WTC11 (cell line): ENCODE measurements around the gene HSPB3.

Experiments
- CREB1 ChIP-seq: sonication (generic); formaldehyde crosslinking; IDR thresholded peaks from 2 replicates; pipeline ENCODE4 v1.8.0; 2023; ENCODE audit warnings: mild to moderate bottlenecking, missing genetic modification reagents
- JUN ChIP-seq: sonication (generic); formaldehyde crosslinking; IDR thresholded peaks from 2 replicates; pipeline ENCODE4 v1.8.0; 2023; ENCODE audit warnings: mild to moderate bottlenecking, missing genetic modification reagents
- OVOL2 ChIP-seq: fragments of 250-450 bp; sonication (Bioruptor Pico); IDR thresholded peaks from 2 replicates; pipeline ENCODE4 v1.9.0; 2021; ENCODE audit warnings: mild to moderate bottlenecking, borderline replicate concordance
- SMAD3 ChIP-seq: sonication (generic); formaldehyde crosslinking; IDR thresholded peaks from 2 replicates; pipeline ENCODE4 v1.8.0; 2022; ENCODE audit warnings: missing genetic modification reagents, mild to moderate bottlenecking, borderline replicate concordance
- SP1 ChIP-seq: sonication (generic); formaldehyde crosslinking; conservative IDR thresholded peaks from 2 replicates; pipeline ENCODE4 v1.8.1; 2022; ENCODE audit warnings: missing genetic modification reagents
- TP53 ChIP-seq: sonication (generic); formaldehyde crosslinking; IDR thresholded peaks from 2 replicates; pipeline ENCODE4 v1.8.1; 2023; ENCODE audit warnings: mild to moderate bottlenecking, missing genetic modification reagents
- TF ChIP-seq, protein P1 (sequence below): sonication (generic); formaldehyde crosslinking; conservative IDR thresholded peaks from 2 replicates; pipeline ENCODE4 v1.8.1; 2022; ENCODE audit warnings: mild to moderate bottlenecking, missing genetic modification reagents
- TF ChIP-seq, protein P2 (sequence below): sonication (generic); formaldehyde crosslinking; IDR thresholded peaks from 2 replicates; pipeline ENCODE4 v1.8.1; 2022; ENCODE audit warnings: low read depth, missing genetic modification reagents, borderline replicate concordance
- TF ChIP-seq, protein P3 (sequence below): fragments of 200-600 bp; IDR thresholded peaks from 2 replicates; pipeline ENCODE4 v1.8.0; 2022; ENCODE audit warnings: antibody characterized with exemption
- TF ChIP-seq, protein P4 (sequence below): sonication (generic); formaldehyde crosslinking; IDR thresholded peaks from 2 replicates; pipeline ENCODE4 v1.8.1; 2022; ENCODE audit warnings: low read depth, mild to moderate bottlenecking, moderate library complexity, missing genetic modification reagents, borderline replicate concordance

DNA sequence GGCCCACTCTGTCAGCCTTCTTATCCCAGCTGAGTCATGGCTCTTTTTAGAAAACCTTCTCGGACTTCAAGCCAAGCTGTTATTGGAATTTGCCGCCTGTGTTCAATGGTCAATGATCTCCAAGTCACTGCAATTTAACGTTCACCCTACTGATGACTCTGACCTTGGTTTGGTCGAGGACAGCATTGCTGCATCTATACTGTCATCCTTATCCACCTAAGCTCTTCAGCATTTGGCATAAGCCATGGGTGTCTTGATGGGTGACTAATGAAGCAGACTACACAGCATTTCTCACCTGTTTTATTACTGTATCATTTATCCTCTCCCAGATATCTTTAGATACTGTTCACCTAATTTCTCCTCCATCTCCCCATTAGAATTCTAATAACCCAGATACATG is 5.6 kb upstream of the HSPB3 start:
- TF ChIP-seq SP1 (CRISPR knock-in tag) (no peak), CREB1 (CRISPR knock-in tag) (no peak), TP53 (CRISPR knock-in tag) (no peak), SMAD3 (CRISPR knock-in tag) (no peak), OVOL2 (CRISPR knock-in tag) (no peak), JUN (CRISPR knock-in tag) (no peak)
- TF ChIP-seq, protein P1, sequence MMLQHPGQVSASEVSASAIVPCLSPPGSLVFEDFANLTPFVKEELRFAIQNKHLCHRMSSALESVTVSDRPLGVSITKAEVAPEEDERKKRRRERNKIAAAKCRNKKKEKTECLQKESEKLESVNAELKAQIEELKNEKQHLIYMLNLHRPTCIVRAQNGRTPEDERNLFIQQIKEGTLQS (CRISPR knock-in tag) = no peak
- TF ChIP-seq, protein P2, sequence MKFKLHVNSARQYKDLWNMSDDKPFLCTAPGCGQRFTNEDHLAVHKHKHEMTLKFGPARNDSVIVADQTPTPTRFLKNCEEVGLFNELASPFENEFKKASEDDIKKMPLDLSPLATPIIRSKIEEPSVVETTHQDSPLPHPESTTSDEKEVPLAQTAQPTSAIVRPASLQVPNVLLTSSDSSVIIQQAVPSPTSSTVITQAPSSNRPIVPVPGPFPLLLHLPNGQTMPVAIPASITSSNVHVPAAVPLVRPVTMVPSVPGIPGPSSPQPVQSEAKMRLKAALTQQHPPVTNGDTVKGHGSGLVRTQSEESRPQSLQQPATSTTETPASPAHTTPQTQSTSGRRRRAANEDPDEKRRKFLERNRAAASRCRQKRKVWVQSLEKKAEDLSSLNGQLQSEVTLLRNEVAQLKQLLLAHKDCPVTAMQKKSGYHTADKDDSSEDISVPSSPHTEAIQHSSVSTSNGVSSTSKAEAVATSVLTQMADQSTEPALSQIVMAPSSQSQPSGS (CRISPR knock-in tag) = no peak
- TF ChIP-seq, protein P3, sequence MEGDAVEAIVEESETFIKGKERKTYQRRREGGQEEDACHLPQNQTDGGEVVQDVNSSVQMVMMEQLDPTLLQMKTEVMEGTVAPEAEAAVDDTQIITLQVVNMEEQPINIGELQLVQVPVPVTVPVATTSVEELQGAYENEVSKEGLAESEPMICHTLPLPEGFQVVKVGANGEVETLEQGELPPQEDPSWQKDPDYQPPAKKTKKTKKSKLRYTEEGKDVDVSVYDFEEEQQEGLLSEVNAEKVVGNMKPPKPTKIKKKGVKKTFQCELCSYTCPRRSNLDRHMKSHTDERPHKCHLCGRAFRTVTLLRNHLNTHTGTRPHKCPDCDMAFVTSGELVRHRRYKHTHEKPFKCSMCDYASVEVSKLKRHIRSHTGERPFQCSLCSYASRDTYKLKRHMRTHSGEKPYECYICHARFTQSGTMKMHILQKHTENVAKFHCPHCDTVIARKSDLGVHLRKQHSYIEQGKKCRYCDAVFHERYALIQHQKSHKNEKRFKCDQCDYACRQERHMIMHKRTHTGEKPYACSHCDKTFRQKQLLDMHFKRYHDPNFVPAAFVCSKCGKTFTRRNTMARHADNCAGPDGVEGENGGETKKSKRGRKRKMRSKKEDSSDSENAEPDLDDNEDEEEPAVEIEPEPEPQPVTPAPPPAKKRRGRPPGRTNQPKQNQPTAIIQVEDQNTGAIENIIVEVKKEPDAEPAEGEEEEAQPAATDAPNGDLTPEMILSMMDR = no peak
- TF ChIP-seq, protein P4, sequence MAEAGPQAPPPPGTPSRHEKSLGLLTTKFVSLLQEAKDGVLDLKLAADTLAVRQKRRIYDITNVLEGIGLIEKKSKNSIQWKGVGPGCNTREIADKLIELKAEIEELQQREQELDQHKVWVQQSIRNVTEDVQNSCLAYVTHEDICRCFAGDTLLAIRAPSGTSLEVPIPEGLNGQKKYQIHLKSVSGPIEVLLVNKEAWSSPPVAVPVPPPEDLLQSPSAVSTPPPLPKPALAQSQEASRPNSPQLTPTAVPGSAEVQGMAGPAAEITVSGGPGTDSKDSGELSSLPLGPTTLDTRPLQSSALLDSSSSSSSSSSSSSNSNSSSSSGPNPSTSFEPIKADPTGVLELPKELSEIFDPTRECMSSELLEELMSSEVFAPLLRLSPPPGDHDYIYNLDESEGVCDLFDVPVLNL (CRISPR knock-in tag) = no peak
